T-cell (primary cell): ENCODE measurements around the gene ZBTB4. TPM values are rescaled to one million over a fixed set of nuclear protein-coding genes. Genes with fewer than 3 reads are reported as not detected.
A peak's percentile ranks its signal among the peaks of the same experiment; 100 is the strongest.
"Not testable (repeated sequence)": the region's sequence is repeated elsewhere in the genome, so short reads cannot be mapped to it uniquely, and the experiment has no call there.

Experiments used
- ATAC-seq, 4 experiments: fragments of 200-7000 bp in 3 of 4; fragments of 150-1000 bp in 1 of 4; cut with Tn5 transposase; replicated peaks in 1 of 4; 1 replicate in 3 of 4; 2 replicates in 1 of 4; pipeline ENCODE4 v1.10.0; 2021; ENCODE audit warnings: moderate library complexity in 3 of 4, mild to moderate bottlenecking in 2 of 4, moderate number of reproducible peaks in 1 of 4
- CTCF ChIA-PET, 2 donors: fragments of 300-600 bp; sonication (Branson Sonifier 250); formaldehyde crosslinking; loops; one replicate each; lab custom pipeline; 2022; ENCODE audit warnings: antibody characterized with exemption in 2 of 2; lab: Charles Lee
- POLR2A ChIA-PET, 2 donors: fragments of 300-600 bp; sonication (Branson Sonifier 250); formaldehyde crosslinking; loops; one replicate each; lab custom pipeline; 2022; ENCODE audit warnings: antibody characterized with exemption in 2 of 2; lab: Charles Lee
- DNase-seq, 35 experiments: peaks; one replicate each; pipeline versions ENCODE4 v3.0.0 to v3.0.0-alpha.2; 2013 to 2023
- H3K27ac ChIP-seq: one replicate; pipeline ENCODE4 v1.5.1; 2013; ENCODE audit warnings: low read length
- H3K27me3 ChIP-seq, 2 experiments: replicated peaks in 1 of 2; 1 replicate in 1 of 2; 2 replicates in 1 of 2; pipeline versions ENCODE4 v1.6.1 to v1.7.0; 2013; ENCODE audit warnings: low read length in 1 of 2, mixed read lengths in 1 of 2; ENCODE audit not compliant: control insufficient read depth in 2 of 2, insufficient read depth in 2 of 2; ENCODE audit errors: extremely low read depth in 1 of 2
- H3K36me3 ChIP-seq, 2 donors: 1 replicate in 1 of 2; 2 replicates in 1 of 2; pipeline versions ENCODE4 v1.6.1 to v1.7.0; 2013; ENCODE audit warnings: low read length in 1 of 2; ENCODE audit not compliant: control insufficient read depth in 2 of 2, insufficient read depth in 1 of 2; ENCODE audit errors: extremely low read depth in 1 of 2
- H3K4me1 ChIP-seq, 2 experiments: 1 replicate in 1 of 2; 2 replicates in 1 of 2; pipeline versions ENCODE4 v1.6.1 to v1.7.0; 2013; ENCODE audit warnings: low read length in 2 of 2, mixed read lengths in 1 of 2; ENCODE audit not compliant: insufficient read depth in 2 of 2, control insufficient read depth in 1 of 2; ENCODE audit errors: extremely low read depth in 1 of 2
- H3K4me3 ChIP-seq, 2 donors: 1 replicate in 1 of 2; 2 replicates in 1 of 2; pipeline versions ENCODE4 v1.5.1 to v1.7.0; 2013; ENCODE audit warnings: mild to moderate bottlenecking in 2 of 2, low read length in 1 of 2, moderate library complexity in 1 of 2; ENCODE audit not compliant: control insufficient read depth in 1 of 2; ENCODE audit errors: extremely low read depth in 1 of 2
- H3K9me3 ChIP-seq: 2 replicates; pipeline ENCODE4 v1.7.0; 2013
- H3K27ac Mint-ChIP-seq, 2 donors: one replicate each; pipeline ENCODE4 v1.8.0; 2020 to 2021; ENCODE audit warnings: mild to moderate bottlenecking in 2 of 2, mixed read lengths in 2 of 2
- H3K27me3 Mint-ChIP-seq, 2 donors: one replicate each; pipeline ENCODE4 v1.8.0; 2021 to 2022; ENCODE audit warnings: mixed read lengths in 2 of 2
- H3K36me3 Mint-ChIP-seq: one replicate; pipeline ENCODE4 v1.8.0; 2021; ENCODE audit warnings: mixed read lengths
- H3K4me1 Mint-ChIP-seq, 3 donors: one replicate each; pipeline ENCODE4 v1.8.0; 2020 to 2022; ENCODE audit warnings: mixed read lengths in 3 of 3, mild to moderate bottlenecking in 1 of 3
- H3K4me3 Mint-ChIP-seq, 3 donors: one replicate each; pipeline ENCODE4 v1.8.0; 2020 to 2022; ENCODE audit warnings: mild to moderate bottlenecking in 3 of 3, mixed read lengths in 3 of 3, moderate library complexity in 3 of 3
- H3K9me3 Mint-ChIP-seq, 3 donors: one replicate each; pipeline ENCODE4 v1.8.0; 2020 to 2022; ENCODE audit warnings: mixed read lengths in 3 of 3
- WGBS: methylation state at CpG from one replicate; pipeline ENCODE4 v1.1.5; 2013; ENCODE audit warnings: missing lambda C conversion rate; ENCODE audit not compliant: insufficient coverage; 5-methylcytosine and 5-hydroxymethylcytosine counted together
- total RNA-seq, 35 experiments: library from RNA in 6 of 35; stranded (reverse) in 6 of 35; fragments of 120-200 nt in 1 of 35; gene quantifications; one replicate each; pipeline versions ENCODE4 v1.2.1 to v1.2.4 and lab custom pipeline; 2013 to 2026

Gene ZBTB4
- total RNA-seq, 5 donors from 2014 or later (not counting 1 experiment from before 2014, with no cell fraction given), result 64.0 to 86.6 (median 82.7) TPM

- H3K4me3 Mint-ChIP-seq, result peak overlapping the region; percentile 77 to 98 (median 92)
- peaks cover 0 to 10% of the 10 kb centered on the region in 2 donors for H3K36me3 ChIP-seq
- no peaks in the 10 kb centered on the region for H3K9me3 Mint-ChIP-seq
- no peaks in the 10 kb centered on the region for H3K9me3 ChIP-seq
- no peaks in the 10 kb centered on the region for H3K27me3 Mint-ChIP-seq
- no peaks in the 10 kb centered on the region for H3K27me3 ChIP-seq
- peak overlapping the region; percentile 53 to 92 for H3K4me3 ChIP-seq
- peaks cover 78 to 86% (median 78%) of the 10 kb centered on the region in 3 donors for H3K4me1 Mint-ChIP-seq
- peaks cover 35 to 66% of the 10 kb centered on the region in 2 experiments for H3K4me1 ChIP-seq
- ChIA-PET CTCF (interaction anchor here in 1 of 2 donors (1.1 to 1.2 kb wide), 2 partner anchors 75 to 82 kb away, joined by 3 to 5 read pairs; partner anchors contain the start of genes SENP3 and TMEM256), POLR2A (interaction anchor here (0.6 to 3.6 kb wide), 6 partner anchors 10 to 60 kb away, joined by 3 to 21 read pairs (median 3); partner anchors contain the start of gene TMEM102 (in 1 of the 2))
- no peak for ATAC-seq
- H3K27ac ChIP-seq, result no peak overlapping the region
- WGBS, result 82% methylated on average over 2 of the region's 3 CpGs
- H3K36me3 Mint-ChIP-seq, result peaks cover 14% of the 10 kb centered on the region
- no peak for DNase-seq
- peak overlapping the region; percentile 63 to 75 for H3K27ac Mint-ChIP-seq
Observed at GRCh38 chr17:7486181-7486580, 6.8 kb upstream of the ZBTB4 start.

- Histone ChIP-seq H3K27me3 (no peaks in the 10 kb centered on the region), H3K4me3 (peak overlapping the region; percentile 79 to 92), H3K27ac (peak overlapping the region; percentile 99), H3K9me3 (no peaks in the 10 kb centered on the region), H3K4me1 (peaks cover 36 to 73% of the 10 kb centered on the region in 2 experiments), H3K36me3 (peaks cover 0 to 8% of the 10 kb centered on the region in 2 donors)
- Mint-ChIP-seq H3K27me3 (no peaks in the 10 kb centered on the region), H3K9me3 (no peaks in the 10 kb centered on the region), H3K27ac (peak overlapping the region; percentile 100), H3K4me1 (peaks cover 78 to 83% (median 79%) of the 10 kb centered on the region in 3 donors), H3K36me3 (peaks cover 14% of the 10 kb centered on the region), H3K4me3 (peak overlapping the region; percentile 92 to 99 (median 98))
- no peak for DNase-seq
- CTCF ChIA-PET, result interaction anchor here in 1 of 2 donors (0.5 to 1.1 kb wide), 7 partner anchors 26 to 897 kb away, joined by 3 to 8 read pairs (median 5); partner anchors contain the start of genes CHRNB1 and TMEM256
- no peak for ATAC-seq
- POLR2A ChIA-PET, result interaction anchor here (0.6 to 3.6 kb wide), 8 partner anchors 8 to 202 kb away, joined by 3 to 21 read pairs (median 3); partner anchors contain the start of genes CHRNB1 (in 1 of the 2) and TMEM102 (in 1 of the 2)
- WGBS, result 0% methylated on average over 10 of the region's 19 CpGs
Observed at GRCh38 chr17:7484919-7485377, 5.5 kb upstream of the ZBTB4 start.

- Mint-ChIP-seq H3K27me3 (no peaks in the 10 kb centered on the region), H3K4me1 (peaks cover 75 to 81% (median 77%) of the 10 kb centered on the region in 3 donors), H3K9me3 (no peaks in the 10 kb centered on the region), H3K27ac (peak within 1 kb of the TSS; percentile 100), H3K4me3 (peak within 1 kb of the TSS; percentile 92 to 99 (median 98)), H3K36me3 (peaks cover 14% of the 10 kb centered on the region)
- peak within 1 kb of the TSS; percentile 92 to 98 for H3K4me3 ChIP-seq
- POLR2A ChIA-PET, result interaction anchor here (0.6 to 3.6 kb wide), 7 partner anchors 20 to 1900 kb away, joined by 3 to 21 read pairs (median 3); partner anchors contain the start of genes NLRP1 (in 1 of the 2) and TMEM102 (in 1 of the 2)
- ATAC-seq (peak; percentile 66 to 73 (median 70)), DNase-seq (peak; percentile 94 to 100 (median 97))
- no peaks in the 10 kb centered on the region for H3K27me3 ChIP-seq
- H3K9me3 ChIP-seq, result no peaks in the 10 kb centered on the region
- H3K27ac ChIP-seq, result peak within 1 kb of the TSS; percentile 99
- H3K4me1 ChIP-seq, result peaks cover 34 to 72% of the 10 kb centered on the region in 2 experiments
- CTCF ChIA-PET, result interaction anchor here in 1 of 2 donors (0.6 to 1.0 kb wide), 3 partner anchors 29 to 155 kb away, joined by 3 to 5 read pairs (median 5); no protein-coding TSS in a partner anchor
- peaks cover 0 to 3% of the 10 kb centered on the region in 2 donors for H3K36me3 ChIP-seq
- WGBS, result under 1% methylated on average over 28 of the region's 64 CpGs
Observed at GRCh38 chr17:7484067-7484918, 4.9 kb upstream of the ZBTB4 start, which contains the start of gene POLR2A. Gene POLR2A (plus strand): TSS chr17:7484366.

GRCh38 chr17:7483255-7484066 lies 4.0 kb upstream of the ZBTB4 start:
- peaks cover 69 to 76% (median 72%) of the 10 kb centered on the region in 3 donors for H3K4me1 Mint-ChIP-seq
- peak overlapping the region; percentile 92 to 98 for H3K4me3 ChIP-seq
- H3K27me3 ChIP-seq, result no peaks in the 10 kb centered on the region
- POLR2A ChIA-PET, result interaction anchor here (0.6 to 3.6 kb wide), 3 partner anchors 12 to 1899 kb away, joined by 3 to 21 read pairs (median 5); partner anchors contain the start of genes NLRP1 (in 1 of the 2) and TMEM102 (in 1 of the 2)
- peak overlapping the region; percentile 99 for H3K27ac ChIP-seq
- peak; percentile 63 to 68 (median 66) for ATAC-seq
- H3K36me3 ChIP-seq, result no peaks in the 10 kb centered on the region
- DNase-seq, result peak; percentile 90 to 98 (median 95)
- H3K27me3 Mint-ChIP-seq, result no peaks in the 10 kb centered on the region
- CTCF ChIA-PET, result interaction anchor here in 1 of 2 donors (0.6 kb wide), 1 partner anchor 154 kb away, joined by 3 read pairs; no protein-coding TSS in a partner anchor
- peak overlapping the region; percentile 100 for H3K27ac Mint-ChIP-seq
- H3K9me3 Mint-ChIP-seq, result no peaks in the 10 kb centered on the region
- H3K4me1 ChIP-seq, result peaks cover 30 to 72% of the 10 kb centered on the region in 2 experiments
- no peaks in the 10 kb centered on the region for H3K9me3 ChIP-seq
- H3K4me3 Mint-ChIP-seq, result peak overlapping the region; percentile 92 to 99 (median 98)
- 0% methylated on average over 25 of the region's 38 CpGs for WGBS
- peaks cover 11% of the 10 kb centered on the region for H3K36me3 Mint-ChIP-seq

GRCh38 chr17:7482742-7483088 lies 3.3 kb upstream of the ZBTB4 start:
- CTCF ChIA-PET, H3K9me3 Mint-ChIP-seq, H3K27me3 Mint-ChIP-seq, H3K36me3 ChIP-seq, DNase-seq, ATAC-seq, H3K9me3 ChIP-seq, H3K36me3 Mint-ChIP-seq, H3K27me3 ChIP-seq: not testable (repeated sequence)
- Mint-ChIP-seq H3K27ac (peak overlapping the region; percentile 100), H3K4me1 (peaks cover 73 to 79% (median 75%) of the 10 kb centered on the region in 3 donors), H3K4me3 (peak overlapping the region; percentile 92 to 99 (median 98))
- Histone ChIP-seq H3K4me1 (peaks cover 33 to 72% of the 10 kb centered on the region in 2 experiments), H3K27ac (peak overlapping the region; percentile 99), H3K4me3 (peak overlapping the region; percentile 92 to 98)
- 79% methylated on average over 5 of the region's 6 CpGs for WGBS
- POLR2A ChIA-PET, result interaction anchor here in 1 of 2 donors (1.0 kb wide), 1 partner anchor 11 kb away, joined by 5 read pairs; no protein-coding TSS in a partner anchor
